Measurements from ENCODE around the gene SORBS1. TPM values are rescaled to one million over a fixed set of nuclear protein-coding genes. Genes with fewer than 3 reads are reported as not detected.

SORBS1 gene
- total and polyA plus RNA-seq, 2 of the 13 experiments (the other 11 are each of a cell fraction or from before 2014, with no cell fraction given), result 16.8 to 39.8 TPM

GRCh38 chr10:95561864-95562177 lies 650 bp upstream of the SORBS1 start:
- Histone ChIP-seq H3K4me2 (ENCODE audit: low read depth, low read length) (peak overlapping the region; percentile 94), H3K27me3 (ENCODE audit: control insufficient read depth in 1 of 2, insufficient read depth in 2 of 2, low read length in 2 of 2) (no peaks in the 10 kb centered on the region; a peak in 1 of 5 replicates), H3K9ac (ENCODE audit: insufficient read depth, low read depth, low read length) (peak overlapping the region; percentile 59; the same call in 1 of the 2 replicates), H2AFZ (ENCODE audit: low read length) (no peak overlapping the region), H3K27ac (ENCODE audit: extremely low read length, insufficient read depth, low read length) (peak overlapping the region; percentile 41), H3K4me3 (replicated peaks in 1 of 3; ENCODE audit: insufficient read depth in 1 of 3, low read depth in 2 of 3, low read length in 3 of 3) (peak overlapping the region; percentile 55 to 73 (median 69)), H3K36me3 (replicated peaks in 1 of 2; ENCODE audit: control insufficient read depth in 1 of 2, insufficient read depth in 2 of 2, low read length in 2 of 2) (peaks cover 0 to 2% of the 10 kb centered on the region in 2 experiments; a peak in 1 of 5 replicates), H3K4me1 (ENCODE audit: insufficient read depth, low read length) (peaks cover 86% of the 10 kb centered on the region), H4K20me1 (ENCODE audit: insufficient read depth, low read length) (no peaks in the 10 kb centered on the region; the same call in 1 of the 2 replicates), H3K9me3 (ENCODE audit: low read length) (no peaks in the 10 kb centered on the region), H3K79me2 (ENCODE audit: insufficient read depth, low read length) (peaks cover 41% of the 10 kb centered on the region)
- FAIRE-seq (no peak), DNase-seq (ENCODE audit: low spot score) (no peak), ATAC-seq (no peak)
- ChIA-PET CTCF (ENCODE audit: low intra/inter-chr PET ratio, low total read pairs) (no interaction called here), POLR2A (interaction anchor here (1.0 kb wide), 1 partner anchor 87 kb away, joined by 3 read pairs; no protein-coding TSS in a partner anchor)
- intact Hi-C loops (cut with micrococcal nuclease; ENCODE audit: unreplicated experiment), result loop anchor here (2.0 to 5.0 kb wide), 5 partner anchors 40 to 131 kb away; no protein-coding TSS in a partner anchor
- 8% methylated on average over 7 of the region's 7 CpGs for WGBS (ENCODE audit: low lambda C conversion rate)
- BruUV-seq (replicated peaks), result no TSS peak
- in situ Hi-C loops (cut with HindIII; ENCODE audit: extremely low pct_ligation_motif_present, low pct_unique_long_range_greater_than_20kb), result loop anchor here (25.0 kb wide), 1 partner anchor 125 kb away; no protein-coding TSS in a partner anchor
- TF ChIP-seq BHLHE40 (IDR thresholded peaks at IDR 0.05; ENCODE audit: low read length), result no peak
- no peak for TF ChIP-seq KDM4B (CRISPR knock-in tag; IDR thresholded peaks at IDR 0.05)
- no peak for TF ChIP-seq JUNB (CRISPR knock-in tag; IDR thresholded peaks at IDR 0.05; ENCODE audit: borderline replicate concordance)
- no peak for TF ChIP-seq AKAP8 (CRISPR knock-in tag; IDR thresholded peaks at IDR 0.05)
- TF ChIP-seq ZFYVE20 (CRISPR knock-in tag; IDR thresholded peaks at IDR 0.05; ENCODE audit: borderline replicate concordance, low read depth), result no peak
- TF ChIP-seq, protein P1, sequence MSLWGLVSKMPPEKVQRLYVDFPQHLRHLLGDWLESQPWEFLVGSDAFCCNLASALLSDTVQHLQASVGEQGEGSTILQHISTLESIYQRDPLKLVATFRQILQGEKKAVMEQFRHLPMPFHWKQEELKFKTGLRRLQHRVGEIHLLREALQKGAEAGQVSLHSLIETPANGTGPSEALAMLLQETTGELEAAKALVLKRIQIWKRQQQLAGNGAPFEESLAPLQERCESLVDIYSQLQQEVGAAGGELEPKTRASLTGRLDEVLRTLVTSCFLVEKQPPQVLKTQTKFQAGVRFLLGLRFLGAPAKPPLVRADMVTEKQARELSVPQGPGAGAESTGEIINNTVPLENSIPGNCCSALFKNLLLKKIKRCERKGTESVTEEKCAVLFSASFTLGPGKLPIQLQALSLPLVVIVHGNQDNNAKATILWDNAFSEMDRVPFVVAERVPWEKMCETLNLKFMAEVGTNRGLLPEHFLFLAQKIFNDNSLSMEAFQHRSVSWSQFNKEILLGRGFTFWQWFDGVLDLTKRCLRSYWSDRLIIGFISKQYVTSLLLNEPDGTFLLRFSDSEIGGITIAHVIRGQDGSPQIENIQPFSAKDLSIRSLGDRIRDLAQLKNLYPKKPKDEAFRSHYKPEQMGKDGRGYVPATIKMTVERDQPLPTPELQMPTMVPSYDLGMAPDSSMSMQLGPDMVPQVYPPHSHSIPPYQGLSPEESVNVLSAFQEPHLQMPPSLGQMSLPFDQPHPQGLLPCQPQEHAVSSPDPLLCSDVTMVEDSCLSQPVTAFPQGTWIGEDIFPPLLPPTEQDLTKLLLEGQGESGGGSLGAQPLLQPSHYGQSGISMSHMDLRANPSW (CRISPR knock-in tag; IDR thresholded peaks at IDR 0.05; ENCODE audit: borderline replicate concordance), result no peak
- TF ChIP-seq HDAC1 (CRISPR knock-in tag; IDR thresholded peaks at IDR 0.05), result no peak
- no peak for TF ChIP-seq ETV5 (CRISPR knock-in tag; IDR thresholded peaks at IDR 0.05; ENCODE audit: borderline replicate concordance)
- no peak for TF ChIP-seq ZHX2 (IDR thresholded peaks at IDR 0.05; ENCODE audit: low read depth)
- TF ChIP-seq ZHX2 (CRISPR knock-in tag; IDR thresholded peaks at IDR 0.05; ENCODE audit: borderline replicate concordance), result no peak
- TF ChIP-seq ZNF557 (CRISPR knock-in tag; IDR thresholded peaks at IDR 0.05), result no peak
- peak; percentile 32; the same call in 1 of the 2 replicates for TF ChIP-seq ZMYM3 (CRISPR knock-in tag; IDR thresholded peaks at IDR 0.05)
- no peak for TF ChIP-seq ZNF224 (CRISPR knock-in tag; IDR thresholded peaks at IDR 0.05)
- TF ChIP-seq, protein P2, sequence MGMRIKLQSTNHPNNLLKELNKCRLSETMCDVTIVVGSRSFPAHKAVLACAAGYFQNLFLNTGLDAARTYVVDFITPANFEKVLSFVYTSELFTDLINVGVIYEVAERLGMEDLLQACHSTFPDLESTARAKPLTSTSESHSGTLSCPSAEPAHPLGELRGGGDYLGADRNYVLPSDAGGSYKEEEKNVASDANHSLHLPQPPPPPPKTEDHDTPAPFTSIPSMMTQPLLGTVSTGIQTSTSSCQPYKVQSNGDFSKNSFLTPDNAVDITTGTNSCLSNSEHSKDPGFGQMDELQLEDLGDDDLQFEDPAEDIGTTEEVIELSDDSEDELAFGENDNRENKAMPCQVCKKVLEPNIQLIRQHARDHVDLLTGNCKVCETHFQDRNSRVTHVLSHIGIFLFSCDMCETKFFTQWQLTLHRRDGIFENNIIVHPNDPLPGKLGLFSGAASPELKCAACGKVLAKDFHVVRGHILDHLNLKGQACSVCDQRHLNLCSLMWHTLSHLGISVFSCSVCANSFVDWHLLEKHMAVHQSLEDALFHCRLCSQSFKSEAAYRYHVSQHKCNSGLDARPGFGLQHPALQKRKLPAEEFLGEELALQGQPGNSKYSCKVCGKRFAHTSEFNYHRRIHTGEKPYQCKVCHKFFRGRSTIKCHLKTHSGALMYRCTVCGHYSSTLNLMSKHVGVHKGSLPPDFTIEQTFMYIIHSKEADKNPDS (CRISPR knock-in tag; IDR thresholded peaks at IDR 0.05), result no peak
- no peak for TF ChIP-seq ZBTB20 (CRISPR knock-in tag; IDR thresholded peaks at IDR 0.05; ENCODE audit: borderline replicate concordance, low read depth)
